GM21786 (cell line): ENCODE data around the gene RNASEH2A.

Experiments used
- ATAC-seq: cut with Tn5 transposase; IDR thresholded peaks from one replicate; pipeline ENCODE4 v1.9.1; 2021; ENCODE audit not compliant: unreplicated experiment

Gene RNASEH2A

DNA sequence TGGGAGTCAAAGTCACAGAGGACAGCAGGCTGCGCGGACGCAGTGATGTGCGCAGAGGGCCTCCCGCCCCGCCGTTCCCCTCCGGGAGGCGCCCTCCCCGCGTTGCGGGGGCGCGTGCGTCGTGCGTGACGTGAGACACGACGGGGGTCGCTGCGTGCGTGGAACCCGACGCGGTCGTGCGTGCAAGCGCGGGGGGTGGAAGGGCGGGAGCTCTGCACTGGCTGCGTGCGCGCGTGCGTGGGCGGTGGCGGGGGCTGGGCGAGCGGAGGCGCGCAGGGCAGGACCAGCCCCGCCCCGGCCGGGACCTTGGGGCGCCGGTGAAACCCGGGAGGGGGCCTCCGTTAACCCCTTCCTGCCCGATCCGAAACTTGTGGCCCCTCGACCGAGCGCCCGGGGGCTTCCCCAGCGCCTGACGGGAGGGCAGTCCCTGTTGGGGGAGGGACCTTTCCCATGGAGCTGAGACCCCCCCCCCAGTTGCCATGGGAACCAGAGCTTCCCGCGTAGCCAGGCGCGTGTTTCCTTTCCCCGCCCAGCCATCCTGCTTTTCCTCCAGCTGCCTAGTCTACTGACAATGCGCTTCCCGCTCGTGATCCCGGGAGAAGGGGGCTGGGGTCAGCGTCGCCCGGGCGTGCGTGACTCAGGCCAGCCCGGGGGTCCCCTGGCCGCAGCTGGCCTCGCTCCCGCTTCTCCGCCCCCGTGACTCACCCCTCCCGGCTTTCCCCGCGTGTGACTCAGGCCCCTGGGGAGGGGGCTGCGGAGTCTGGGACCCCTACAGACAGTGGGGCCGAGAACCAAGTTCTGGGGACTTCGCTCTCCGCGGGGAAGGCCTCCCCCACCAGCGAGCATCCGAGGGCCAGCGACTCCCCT lies 23.7 kb upstream of the RNASEH2A start:
- ATAC-seq, result no peak

DNA sequence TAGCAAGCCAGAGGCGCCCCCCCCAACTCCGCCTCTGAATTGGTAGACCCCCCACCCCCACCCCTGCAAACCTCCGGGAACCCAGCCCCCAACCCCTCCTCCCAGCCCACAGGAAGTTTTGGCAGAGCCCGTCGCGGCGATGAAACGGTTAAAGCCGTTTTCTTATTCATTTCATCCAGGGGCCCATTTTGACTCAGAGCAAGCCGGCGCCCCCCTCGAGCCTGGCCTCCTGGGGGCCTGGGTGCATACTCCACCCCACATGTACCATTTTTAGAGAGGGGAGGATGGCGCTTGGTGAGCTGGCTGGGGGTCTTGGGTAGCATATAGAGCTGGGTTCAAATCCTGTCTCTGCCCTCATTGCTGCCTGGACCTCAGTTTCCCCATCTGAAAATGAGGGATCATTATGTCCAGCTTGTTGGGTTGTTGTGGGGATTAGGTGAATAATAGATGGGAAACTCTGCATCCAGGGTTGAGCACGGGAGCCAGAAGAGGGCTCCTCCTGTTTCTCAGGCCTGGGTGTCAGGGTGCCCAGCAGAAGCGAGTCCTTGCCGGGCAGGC lies 23.0 kb upstream of the RNASEH2A start:
- ATAC-seq, result no peak

DNA sequence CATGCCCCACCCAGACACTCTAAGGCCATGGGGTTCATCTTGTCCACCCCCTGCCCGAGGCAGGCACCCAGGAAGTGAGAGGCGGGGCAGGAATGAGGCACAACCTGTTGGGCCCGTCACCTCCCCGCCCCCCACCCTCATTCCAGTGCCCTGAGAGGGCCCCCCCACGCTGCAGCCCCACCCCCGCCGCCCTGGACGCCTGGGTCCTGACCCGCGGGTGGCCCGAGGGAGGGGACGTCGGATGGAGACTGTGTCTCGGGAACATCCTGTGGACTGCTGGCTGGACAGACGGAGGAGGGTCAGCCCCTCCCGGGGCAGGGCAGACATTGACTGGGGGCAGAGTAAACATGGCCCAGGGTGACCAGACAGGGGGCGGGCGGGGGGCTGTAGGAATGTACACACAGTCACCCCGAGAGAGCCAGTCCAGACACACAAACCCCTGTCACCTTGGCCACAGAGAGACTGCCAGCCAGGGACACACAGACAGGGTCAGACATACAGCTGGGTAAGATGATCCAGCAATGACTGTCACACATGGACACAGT lies 22.5 kb upstream of the RNASEH2A start:
- ATAC-seq, result no peak

DNA sequence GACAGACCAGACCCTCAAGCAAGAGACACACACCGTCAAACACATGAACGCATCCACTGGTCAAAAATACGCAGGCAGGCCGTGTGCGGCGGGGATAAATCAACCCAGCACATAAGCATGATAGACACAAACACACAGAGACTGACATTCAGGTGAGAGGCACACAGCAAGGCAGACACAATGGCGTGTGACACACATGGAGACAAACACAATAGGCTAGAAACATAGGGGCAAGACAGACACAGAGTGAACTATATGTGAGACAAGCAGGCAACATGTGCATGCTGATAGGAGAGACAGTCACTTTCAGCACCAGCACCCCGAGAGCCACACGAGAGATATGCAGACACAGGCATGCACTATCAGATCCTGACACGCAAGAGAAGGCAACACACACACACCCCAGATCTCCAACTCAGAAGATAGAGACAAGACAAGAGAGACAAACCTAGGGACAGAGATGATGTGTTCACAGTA lies 22.0 kb upstream of the RNASEH2A start:
- ATAC-seq, result no peak

DNA sequence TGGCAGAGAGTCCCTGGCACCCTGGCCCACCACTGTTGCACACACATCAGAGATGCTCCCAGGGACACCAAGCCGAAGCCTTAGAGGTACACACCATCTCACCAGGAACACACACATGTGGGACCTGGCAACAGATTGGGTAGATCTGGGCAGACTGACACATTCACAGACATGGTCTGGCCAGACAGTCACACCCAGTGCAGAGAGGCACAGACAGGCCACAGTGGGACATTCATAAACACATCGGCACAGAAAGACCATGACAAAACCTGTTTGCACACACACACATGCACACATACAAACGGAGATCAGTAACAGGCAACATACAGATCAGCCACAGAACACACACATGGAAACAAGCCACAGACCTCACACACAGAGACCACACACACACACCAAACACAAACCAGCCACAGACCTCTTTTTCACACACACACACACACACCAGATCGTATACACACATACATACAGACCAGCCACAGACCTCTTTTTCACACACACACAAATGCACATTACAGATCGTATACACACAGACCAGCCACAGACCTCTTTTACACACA lies 21.4 kb upstream of the RNASEH2A start:
- no peak for ATAC-seq

DNA sequence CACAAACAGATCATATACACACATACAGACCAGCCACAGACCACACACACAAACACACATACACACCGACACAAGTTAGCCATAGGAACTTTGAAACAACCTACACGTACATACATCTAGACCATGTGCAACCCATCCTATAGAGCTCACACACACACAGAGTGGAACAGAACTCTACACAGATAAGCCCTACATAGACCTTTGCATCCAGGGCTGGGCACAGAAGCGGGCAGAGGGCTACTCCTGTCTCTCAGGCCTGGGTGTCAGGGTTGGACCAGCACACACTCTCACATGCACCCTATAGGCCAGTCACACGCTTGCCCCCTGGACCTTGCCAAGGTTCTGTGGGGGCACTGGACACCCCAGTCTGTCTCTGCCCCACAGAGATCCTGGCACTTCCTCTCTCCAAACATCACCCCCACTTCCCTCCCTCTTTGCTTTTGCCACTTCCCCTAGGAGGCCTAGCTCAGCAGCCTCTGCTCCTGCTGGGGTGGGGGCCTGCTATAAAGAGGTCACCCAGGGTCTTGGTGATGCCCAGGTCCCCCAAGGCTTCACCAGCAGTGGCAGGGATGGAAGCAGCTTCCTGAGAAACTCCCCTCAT lies 20.9 kb upstream of the RNASEH2A start:
- no peak for ATAC-seq

DNA sequence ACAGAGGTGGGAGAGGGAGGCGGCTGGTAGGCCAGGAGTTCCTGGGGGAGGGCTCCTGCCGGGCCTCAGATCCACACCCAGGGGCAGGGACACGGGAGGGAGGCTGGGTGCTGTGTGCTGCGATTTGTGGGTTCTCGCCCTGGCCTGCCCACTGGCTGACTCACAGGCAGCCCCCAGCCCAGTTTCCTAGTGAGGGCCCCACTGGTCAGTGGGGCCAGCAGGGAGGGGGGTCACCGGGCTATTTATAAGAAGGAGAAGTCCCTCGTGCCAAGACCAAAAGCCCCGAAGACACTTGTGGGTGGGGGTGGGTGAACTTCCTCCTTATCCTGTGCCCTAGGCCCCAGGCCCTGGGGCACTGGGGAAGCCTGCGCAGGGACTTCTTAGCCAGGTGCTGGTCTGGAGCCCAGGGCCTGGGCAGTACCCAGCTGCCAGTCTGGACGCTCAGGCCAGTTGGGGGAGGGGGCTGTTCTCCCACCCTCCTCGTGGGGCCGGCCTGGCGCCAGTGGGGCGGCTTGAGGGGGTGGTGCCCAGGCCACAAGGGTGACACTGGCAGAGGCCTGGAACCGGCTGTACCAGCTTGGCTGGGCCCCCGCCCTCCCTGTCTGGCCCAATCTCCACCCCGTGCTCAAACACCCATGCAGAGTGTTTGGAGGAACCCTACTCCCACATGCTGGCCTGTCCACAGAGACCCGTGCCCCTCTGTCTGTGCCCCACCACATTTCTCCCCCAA lies 20.1 kb upstream of the RNASEH2A start:
- no peak for ATAC-seq

DNA sequence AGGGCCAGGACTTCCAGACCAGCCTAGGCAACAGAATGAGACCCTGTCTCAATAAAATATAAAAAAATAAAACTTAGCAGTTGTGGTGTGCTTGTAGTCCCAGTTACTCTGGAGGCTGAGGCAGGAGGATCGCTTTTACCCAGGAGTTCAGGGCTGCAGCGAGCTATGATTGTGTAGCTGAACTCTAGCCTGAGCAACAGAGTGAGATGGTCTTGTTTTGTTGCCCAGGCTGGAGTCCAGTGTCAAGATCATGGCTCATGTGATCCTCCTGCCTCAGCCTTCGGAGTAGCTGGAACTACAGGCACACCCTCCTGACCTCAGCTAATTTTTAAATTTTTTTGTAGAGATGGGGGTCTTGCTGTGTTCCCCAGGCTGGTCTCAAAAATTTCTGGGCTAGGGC lies 19.4 kb upstream of the RNASEH2A start:
- ATAC-seq, result no peak

DNA sequence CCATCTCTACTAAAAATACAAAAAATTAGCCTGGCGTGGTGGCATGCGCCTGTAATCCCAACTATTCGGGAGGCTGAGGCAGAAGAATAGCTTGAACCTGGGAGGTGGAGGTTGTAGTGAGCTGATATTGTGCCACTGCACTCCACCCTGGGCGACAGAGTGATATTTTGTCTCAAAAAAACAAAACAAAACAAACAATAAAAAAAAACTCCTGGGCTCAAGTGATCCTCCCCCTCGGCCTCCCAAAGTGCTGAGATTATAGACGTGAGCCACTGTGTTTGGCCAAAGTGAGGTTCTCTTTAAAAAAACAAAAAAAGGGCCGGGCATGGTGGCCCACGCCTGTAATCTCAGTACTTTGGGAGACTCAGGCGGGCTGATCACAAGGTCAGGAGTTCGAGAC lies 18.9 kb upstream of the RNASEH2A start:
- no peak for ATAC-seq

DNA sequence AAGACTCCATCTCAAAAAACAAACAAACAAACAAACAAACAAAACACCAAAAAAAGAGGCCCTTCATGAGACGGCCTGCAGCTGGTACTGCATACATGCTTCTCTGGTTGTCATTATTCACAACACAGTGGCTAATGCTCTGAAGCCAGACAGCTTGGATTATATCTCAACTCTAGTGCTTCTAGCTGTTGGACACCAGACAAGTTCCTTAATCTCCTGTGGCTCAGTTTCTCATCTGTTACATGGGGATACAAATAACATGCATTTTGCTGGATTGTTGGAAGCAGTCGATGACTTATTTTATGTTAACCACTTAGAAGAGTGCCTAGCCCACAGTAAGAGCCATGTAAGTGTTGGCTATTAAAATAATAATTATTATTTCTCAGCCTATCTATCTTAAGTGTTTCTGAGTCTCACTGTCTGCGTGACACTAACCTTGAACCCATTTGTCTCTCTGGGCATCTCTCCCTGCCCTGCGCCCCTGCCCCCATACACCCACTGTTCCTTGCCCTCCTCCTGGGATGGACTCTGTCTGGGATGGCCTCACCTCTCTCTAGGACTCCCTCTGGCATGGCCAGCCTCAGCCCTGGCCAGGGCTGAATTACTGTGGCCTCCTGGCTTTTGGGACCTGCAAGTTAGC lies 18.2 kb upstream of the RNASEH2A start:
- ATAC-seq, result no peak

DNA sequence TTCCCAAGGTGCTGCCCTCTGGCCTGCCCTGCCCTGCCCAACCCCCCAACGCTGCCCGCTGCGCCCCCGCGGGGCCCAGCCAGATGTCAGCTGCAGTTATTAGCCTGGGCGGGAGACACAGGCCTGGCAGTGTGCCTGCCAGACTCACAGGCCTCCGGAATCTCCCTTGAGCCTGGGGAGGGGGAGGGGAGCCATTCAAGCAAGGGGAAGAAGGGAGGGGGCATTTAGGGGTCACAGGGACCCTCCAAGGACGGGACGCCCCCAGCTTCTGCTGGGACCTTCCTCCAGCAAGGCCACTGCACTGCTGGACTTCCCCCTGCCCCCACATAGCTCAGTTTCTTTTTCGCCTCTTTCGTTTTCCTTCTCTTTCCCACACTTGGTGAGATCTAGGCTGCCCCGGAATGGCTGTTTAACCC lies 17.7 kb upstream of the RNASEH2A start:
- no peak for ATAC-seq

DNA sequence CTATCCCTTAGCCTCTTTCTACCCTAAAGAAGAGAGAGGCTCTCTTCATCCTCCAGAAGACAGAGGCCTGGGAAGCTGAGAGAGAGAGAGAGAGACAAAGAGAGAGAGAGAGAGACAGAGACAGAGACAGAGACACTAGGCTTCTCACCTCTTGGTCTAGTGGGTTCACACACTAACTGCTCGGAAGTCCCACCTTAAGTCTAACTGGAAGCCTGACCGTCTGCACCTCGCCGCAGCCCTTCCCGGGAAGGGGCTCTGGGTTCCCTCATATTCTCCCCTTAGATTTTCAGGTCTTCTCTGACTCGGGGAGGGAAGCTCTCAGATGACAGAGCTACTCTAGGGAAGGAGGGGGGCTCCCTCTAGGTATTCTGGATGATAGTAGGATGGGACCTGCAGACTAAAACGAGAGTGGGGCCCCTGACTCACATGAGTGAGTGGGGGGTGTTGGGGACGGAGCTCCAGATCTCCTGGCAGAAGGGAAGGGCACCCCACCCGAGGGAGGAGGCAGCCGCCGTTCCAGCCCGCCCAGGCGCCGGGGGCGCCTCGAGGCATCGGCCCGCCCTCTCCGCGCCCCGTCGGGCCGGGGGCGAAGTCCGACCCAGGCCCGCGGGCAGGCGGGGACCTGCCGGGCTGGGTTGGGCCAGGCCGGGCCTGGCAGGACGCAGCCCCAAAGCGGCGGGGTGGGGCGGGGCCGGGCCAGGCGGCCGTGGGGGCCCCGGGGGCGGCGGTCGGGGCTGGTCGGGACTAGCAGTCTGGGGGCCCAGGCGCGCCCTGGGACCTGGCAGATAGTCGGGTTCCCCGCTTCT lies 17.1 kb upstream of the RNASEH2A start:
- ATAC-seq, result no peak

DNA sequence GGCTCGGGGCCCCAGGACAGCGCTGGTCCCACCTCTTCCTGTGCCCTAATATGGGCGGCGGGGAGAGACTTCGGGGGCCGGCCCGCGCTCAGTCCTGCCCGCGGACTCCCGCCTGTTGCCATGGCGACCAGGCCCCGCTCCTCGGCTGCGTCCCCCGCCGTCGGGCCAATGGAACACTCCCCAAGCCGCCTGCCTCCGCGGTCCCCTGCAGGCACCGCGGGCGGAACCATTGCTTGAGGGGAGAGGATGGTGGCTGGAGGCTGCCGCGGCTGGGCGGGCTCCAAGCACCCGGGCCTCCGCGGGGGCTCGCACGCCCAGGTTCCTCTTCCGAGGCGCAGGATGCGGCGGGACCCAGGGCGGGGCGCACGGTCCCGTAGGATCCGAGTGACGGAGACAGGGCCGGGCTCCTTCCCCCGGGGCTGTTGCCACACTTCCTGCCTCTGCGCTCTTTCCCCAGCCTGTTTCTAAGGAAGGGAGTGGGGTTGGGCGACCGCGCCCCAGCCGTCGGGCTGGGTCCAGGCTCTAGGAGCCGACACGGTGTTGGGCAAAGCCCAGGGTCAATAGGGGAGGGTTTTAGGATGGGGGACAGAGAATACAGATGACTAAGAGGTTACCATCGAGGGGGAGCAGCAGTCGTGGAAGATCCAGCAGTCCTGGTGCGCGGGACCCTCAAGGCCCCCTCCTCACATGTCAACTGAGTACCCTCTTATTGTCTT lies 16.3 kb upstream of the RNASEH2A start:
- ATAC-seq, result peak; percentile 37

DNA sequence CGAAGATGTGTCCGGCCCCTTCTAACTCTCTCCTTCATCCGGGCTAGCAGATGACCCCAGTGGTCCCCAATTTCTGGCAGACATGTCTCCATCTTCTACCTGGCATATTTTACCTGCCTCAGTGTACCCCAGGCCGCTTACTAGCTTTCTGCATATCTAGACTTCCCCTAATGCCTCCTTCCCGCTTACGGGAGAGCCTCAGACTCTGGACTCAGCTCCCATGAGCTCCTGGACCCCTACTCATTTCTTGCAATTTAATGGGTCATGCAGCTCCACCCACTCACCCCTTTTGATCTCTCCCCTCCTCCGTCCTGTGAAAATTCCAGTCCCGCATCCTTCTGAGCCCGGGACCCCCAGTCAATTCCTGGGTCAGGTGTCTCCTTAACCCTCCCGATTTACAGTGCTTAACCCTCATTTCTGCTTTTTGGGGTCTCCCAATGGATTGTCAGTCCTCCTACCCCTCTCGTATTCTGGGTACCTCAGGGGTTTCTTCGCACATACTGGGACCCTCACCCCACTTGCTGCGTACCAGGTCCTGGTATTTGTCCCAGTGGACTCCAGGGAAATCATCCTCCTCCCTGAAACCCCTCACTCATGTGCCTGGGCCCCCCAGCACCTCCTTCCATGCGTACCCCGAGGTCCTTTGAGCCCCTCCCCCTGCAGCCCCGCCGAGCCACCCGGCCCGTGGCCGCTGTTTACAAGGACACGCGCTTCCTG lies 15.6 kb upstream of the RNASEH2A start:
- ATAC-seq, result no peak

DNA sequence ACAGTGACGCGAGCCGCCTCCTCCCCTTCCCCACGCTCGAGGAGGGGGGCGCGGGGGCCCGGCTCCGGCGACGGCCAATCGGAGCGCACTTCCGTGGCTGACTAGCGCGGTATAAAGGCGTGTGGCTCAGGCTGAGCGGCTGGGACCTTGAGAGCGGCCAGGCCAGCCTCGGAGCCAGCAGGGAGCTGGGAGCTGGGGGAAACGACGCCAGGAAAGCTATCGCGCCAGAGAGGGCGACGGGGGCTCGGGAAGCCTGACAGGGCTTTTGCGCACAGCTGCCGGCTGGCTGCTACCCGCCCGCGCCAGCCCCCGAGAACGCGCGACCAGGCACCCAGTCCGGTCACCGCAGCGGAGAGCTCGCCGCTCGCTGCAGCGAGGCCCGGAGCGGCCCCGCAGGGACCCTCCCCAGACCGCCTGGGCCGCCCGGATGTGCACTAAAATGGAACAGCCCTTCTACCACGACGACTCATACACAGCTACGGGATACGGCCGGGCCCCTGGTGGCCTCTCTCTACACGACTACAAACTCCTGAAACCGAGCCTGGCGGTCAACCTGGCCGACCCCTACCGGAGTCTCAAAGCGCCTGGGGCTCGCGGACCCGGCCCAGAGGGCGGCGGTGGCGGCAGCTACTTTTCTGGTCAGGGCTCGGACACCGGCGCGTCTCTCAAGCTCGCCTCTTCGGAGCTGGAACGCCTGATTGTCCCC lies 14.9 kb upstream of the RNASEH2A start, which contains the start of gene JUNB:
JUNB (plus strand) TSS at position 142 of the 706 bp plus-strand sequence; CDS start at position 428, 286 bp downstream.
- ATAC-seq, result peak; percentile 22

DNA sequence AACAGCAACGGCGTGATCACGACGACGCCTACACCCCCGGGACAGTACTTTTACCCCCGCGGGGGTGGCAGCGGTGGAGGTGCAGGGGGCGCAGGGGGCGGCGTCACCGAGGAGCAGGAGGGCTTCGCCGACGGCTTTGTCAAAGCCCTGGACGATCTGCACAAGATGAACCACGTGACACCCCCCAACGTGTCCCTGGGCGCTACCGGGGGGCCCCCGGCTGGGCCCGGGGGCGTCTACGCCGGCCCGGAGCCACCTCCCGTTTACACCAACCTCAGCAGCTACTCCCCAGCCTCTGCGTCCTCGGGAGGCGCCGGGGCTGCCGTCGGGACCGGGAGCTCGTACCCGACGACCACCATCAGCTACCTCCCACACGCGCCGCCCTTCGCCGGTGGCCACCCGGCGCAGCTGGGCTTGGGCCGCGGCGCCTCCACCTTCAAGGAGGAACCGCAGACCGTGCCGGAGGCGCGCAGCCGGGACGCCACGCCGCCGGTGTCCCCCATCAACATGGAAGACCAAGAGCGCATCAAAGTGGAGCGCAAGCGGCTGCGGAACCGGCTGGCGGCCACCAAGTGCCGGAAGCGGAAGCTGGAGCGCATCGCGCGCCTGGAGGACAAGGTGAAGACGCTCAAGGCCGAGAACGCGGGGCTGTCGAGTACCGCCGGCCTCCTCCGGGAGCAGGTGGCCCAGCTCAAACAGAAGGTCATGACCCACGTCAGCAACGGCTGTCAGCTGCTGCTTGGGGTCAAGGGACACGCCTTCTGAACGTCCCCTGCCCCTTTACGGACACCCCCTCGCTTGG lies 14.1 kb upstream of the RNASEH2A start:
- ATAC-seq, result no peak

DNA sequence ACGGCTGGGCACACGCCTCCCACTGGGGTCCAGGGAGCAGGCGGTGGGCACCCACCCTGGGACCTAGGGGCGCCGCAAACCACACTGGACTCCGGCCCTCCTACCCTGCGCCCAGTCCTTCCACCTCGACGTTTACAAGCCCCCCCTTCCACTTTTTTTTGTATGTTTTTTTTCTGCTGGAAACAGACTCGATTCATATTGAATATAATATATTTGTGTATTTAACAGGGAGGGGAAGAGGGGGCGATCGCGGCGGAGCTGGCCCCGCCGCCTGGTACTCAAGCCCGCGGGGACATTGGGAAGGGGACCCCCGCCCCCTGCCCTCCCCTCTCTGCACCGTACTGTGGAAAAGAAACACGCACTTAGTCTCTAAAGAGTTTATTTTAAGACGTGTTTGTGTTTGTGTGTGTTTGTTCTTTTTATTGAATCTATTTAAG lies 13.5 kb upstream of the RNASEH2A start:
- no peak for ATAC-seq
